Heart left ventricle (tissue), 16 donors: ENCODE results near the gene RNF112. TPM values are rescaled to one million over a fixed set of nuclear protein-coding genes. Genes with fewer than 3 reads are reported as not detected.

Source experiments
- ATAC-seq, 4 donors: fragments of 200-7000 bp; cut with Tn5 transposase; one replicate each; pipeline ENCODE4 v1.9.1; 2020 to 2022; ENCODE audit warnings: moderate library complexity in 4 of 4, mild to moderate bottlenecking in 3 of 4, moderate number of reproducible peaks in 1 of 4
- DNase-seq, 5 donors: peaks; one replicate each; pipeline ENCODE4 v3.0.0-alpha.2; 2020
- H3K27ac ChIP-seq, 12 donors: fragments of 200-600 bp; sonication (generic) in 4 of 12; one replicate each; pipeline versions ENCODE4 v1.5.0 to v1.8.0; 2016 to 2022; ENCODE audit warnings: mild to moderate bottlenecking in 2 of 12
- H3K27me3 ChIP-seq, 9 donors: fragments of 200-600 bp; sonication (generic) in 2 of 9; one replicate each; pipeline versions ENCODE4 v1.5.1 to v1.8.0; 2016 to 2022; ENCODE audit warnings: mild to moderate bottlenecking in 3 of 9
- H3K36me3 ChIP-seq, 9 donors: fragments of 200-600 bp; sonication (generic) in 2 of 9; one replicate each; pipeline versions ENCODE4 v1.5.0 to v1.8.0; 2018 to 2022; ENCODE audit warnings: mild to moderate bottlenecking in 2 of 9
- H3K4me1 ChIP-seq, 12 donors: fragments of 200-600 bp; sonication (generic) in 4 of 12; one replicate each; pipeline versions ENCODE4 v1.5.0 to v1.8.0; 2016 to 2022; ENCODE audit warnings: mild to moderate bottlenecking in 3 of 12
- H3K4me3 ChIP-seq, 12 donors: fragments of 200-600 bp; sonication (generic) in 4 of 12; one replicate each; pipeline versions ENCODE4 v1.5.0 to v1.8.0; 2017 to 2022; ENCODE audit warnings: mild to moderate bottlenecking in 9 of 12, moderate library complexity in 4 of 12
- H3K9me3 ChIP-seq, 12 donors: fragments of 200-600 bp; sonication (generic) in 4 of 12; one replicate each; pipeline versions ENCODE4 v1.5.0 to v1.8.0; 2016 to 2022; ENCODE audit warnings: mild to moderate bottlenecking in 1 of 12
- POLR2A ChIP-seq, 2 donors: fragments of 450-650 bp; IDR thresholded peaks; one replicate each; pipeline ENCODE4 v1.6.1; 2017; ENCODE audit warnings: antibody characterized with exemption in 2 of 2, mild to moderate bottlenecking in 2 of 2, moderate library complexity in 2 of 2
- WGBS, 4 donors: extraction: QIAGEN DNeasy Blood & Tissue Kit in 2 of 4; methylation state at CpG; one replicate each; pipeline versions ENCODE4 v1.1.5 to v1.1.7; 2013 to 2018; 5-methylcytosine and 5-hydroxymethylcytosine counted together
- intact Hi-C, 10 donors: fragments of 100-400 bp; cut with DNase I; formaldehyde crosslinking; loops; one replicate each; pipeline versions ENCODE4 v1.11.1 to v1.14.2; 2022
- polyA plus RNA-seq, 2 donors: library from polyadenylated mRNA; stranded (reverse); fragments of 200-250 nt; gene quantifications; one replicate each; pipeline ENCODE4 v1.2.3, GENCODE V29; 2013
- total RNA-seq, 9 donors: library from RNA; depleted of rRNA in 2 of 9; stranded (reverse); fragments of >200 nt in 2 of 9; fragmentation: NEBNext Ultra II Directional in 3 of 9; extraction: Animal tissue kit (Norgen Biotek cat#: 25700) in 3 of 9; gene quantifications; one replicate each; pipeline versions ENCODE4 v1.1.0 to v1.2.4, GENCODE V29; 2016 to 2023
- TF ChIP-seq, protein P1 (sequence below), 12 donors: fragments of 200-600 bp; sonication (generic) in 4 of 12; IDR thresholded peaks; one replicate each; pipeline versions ENCODE4 v1.5.0 to v1.8.0; 2018 to 2022; ENCODE audit warnings: antibody characterized with exemption in 12 of 12, mild to moderate bottlenecking in 5 of 12
- donor health status: ischemic (EF 13 %, LVEDD 7.1; RV severe dilation, severe dysfunction).
- donor health status: healthy with polysubstance abuse.
- donor health status: DM: no; HTN: yes; CAD: no.
- donor health status: DM: no; HTN: no; CAD: no.
- donor health status: ischemic (EF 25% LVEDD 6.9; RV normal size, moderate dysfunction).
- donor health status: ischemic (EF 25% LVEDD 5.7; RV mildly dilated, moderate dysfunction).
- donor health status: healthy.
- donor health status: DM: yes; HTN: yes; CAD: no.
- donor health status: ischemic (EF 35%, LVEDD 5.7; RV mildly dilated, moderate dysfunction).
- donor health status: nonischemic (EF 11% LVEDD 7.7; RV severe dilation, severe dysfunction).
- donor health status: DM: yes; HTN: yes; CAD: no.
- donor health status: PGD.
- donor health status: ischemic (EF 29% LVEDD 5.4; RV normal size, mild dysfunction).
- donor health status: nonischemic (EF 23%, LVEDD 6.1; RV moderate dilation, normal function).

Gene RNF112
- total and polyA plus RNA-seq, 11 donors = 0.45 to 3.0 (median 1.4) TPM

DNA sequence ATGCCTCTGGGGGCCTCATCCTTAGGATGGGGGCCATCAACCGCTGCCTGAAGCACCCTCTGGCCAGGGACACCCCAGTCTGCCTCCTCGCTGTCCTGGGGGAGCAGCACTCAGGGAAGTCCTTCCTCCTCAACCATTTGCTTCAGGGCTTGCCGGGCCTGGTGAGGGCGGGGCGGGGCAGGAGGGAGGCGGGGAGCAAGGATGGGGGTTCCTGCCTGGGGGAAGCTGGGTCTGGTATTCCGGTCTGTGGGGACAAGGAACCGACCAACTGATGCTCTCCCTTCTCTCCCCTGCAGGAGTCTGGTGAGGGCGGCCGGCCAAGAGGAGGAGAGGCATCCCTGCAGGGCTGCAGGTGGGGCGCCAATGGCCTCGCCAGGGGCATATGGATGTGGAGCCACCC, 2.0 kb downstream of the RNF112 start:
- no peak for DNase-seq
- H3K9me3 ChIP-seq = no peaks in the 10 kb centered on the region
- H3K27ac ChIP-seq = no peak overlapping the region
- no peaks in the 10 kb centered on the region for H3K27me3 ChIP-seq
- no peak for TF ChIP-seq POLR2A (IDR thresholded peaks at IDR 0.05)
- TF ChIP-seq, protein P1, sequence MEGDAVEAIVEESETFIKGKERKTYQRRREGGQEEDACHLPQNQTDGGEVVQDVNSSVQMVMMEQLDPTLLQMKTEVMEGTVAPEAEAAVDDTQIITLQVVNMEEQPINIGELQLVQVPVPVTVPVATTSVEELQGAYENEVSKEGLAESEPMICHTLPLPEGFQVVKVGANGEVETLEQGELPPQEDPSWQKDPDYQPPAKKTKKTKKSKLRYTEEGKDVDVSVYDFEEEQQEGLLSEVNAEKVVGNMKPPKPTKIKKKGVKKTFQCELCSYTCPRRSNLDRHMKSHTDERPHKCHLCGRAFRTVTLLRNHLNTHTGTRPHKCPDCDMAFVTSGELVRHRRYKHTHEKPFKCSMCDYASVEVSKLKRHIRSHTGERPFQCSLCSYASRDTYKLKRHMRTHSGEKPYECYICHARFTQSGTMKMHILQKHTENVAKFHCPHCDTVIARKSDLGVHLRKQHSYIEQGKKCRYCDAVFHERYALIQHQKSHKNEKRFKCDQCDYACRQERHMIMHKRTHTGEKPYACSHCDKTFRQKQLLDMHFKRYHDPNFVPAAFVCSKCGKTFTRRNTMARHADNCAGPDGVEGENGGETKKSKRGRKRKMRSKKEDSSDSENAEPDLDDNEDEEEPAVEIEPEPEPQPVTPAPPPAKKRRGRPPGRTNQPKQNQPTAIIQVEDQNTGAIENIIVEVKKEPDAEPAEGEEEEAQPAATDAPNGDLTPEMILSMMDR (IDR thresholded peaks at IDR 0.05) = no peak
- ATAC-seq = no peak
- H3K4me1 ChIP-seq = peaks cover 0 to 14% (median 0%) of the 10 kb centered on the region in 12 donors
- no peak overlapping the region for H3K4me3 ChIP-seq
- intact Hi-C loops = loop anchor here in 1 of 10 donors (5.0 kb wide), 1 partner anchor 41 kb away; no protein-coding TSS in a partner anchor
- no peaks in the 10 kb centered on the region for H3K36me3 ChIP-seq
- 86 to 95% (median 93%) methylated on average over 11 to 12 of the region's 12 CpGs for WGBS, 4 donors

DNA sequence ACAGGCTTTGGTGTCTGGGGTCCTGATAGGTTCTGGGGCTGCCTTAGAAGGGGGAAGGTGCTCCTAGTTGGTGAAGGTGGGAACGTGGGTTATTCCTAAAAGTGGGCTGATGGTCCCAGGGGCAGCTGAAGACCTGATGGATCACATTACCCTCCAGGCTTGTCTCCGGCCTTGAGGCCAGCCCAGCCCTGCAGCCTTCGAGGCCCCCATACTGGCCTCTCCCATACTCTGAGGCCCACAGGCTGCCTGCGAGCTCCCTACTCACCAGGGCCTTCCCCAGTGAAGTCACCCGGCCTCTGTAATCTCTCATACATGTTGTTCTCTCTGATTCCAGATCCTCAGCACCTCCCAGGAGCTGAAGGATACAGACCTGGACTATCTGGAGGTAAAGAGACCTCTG, 2.7 kb downstream of the RNF112 start:
- Histone ChIP-seq H3K27ac (no peak overlapping the region), H3K9me3 (no peaks in the 10 kb centered on the region), H3K4me3 (no peak overlapping the region), H3K36me3 (no peaks in the 10 kb centered on the region), H3K27me3 (no peaks in the 10 kb centered on the region), H3K4me1 (peaks cover 0 to 14% (median 0%) of the 10 kb centered on the region in 12 donors)
- ATAC-seq (no peak), DNase-seq (no peak)
- intact Hi-C loops = loop anchor here in 1 of 10 donors (5.0 kb wide), 1 partner anchor 41 kb away; no protein-coding TSS in a partner anchor
- no peak for TF ChIP-seq POLR2A (IDR thresholded peaks at IDR 0.05)
- TF ChIP-seq, protein P1 (IDR thresholded peaks at IDR 0.05) = no peak
- WGBS, 4 donors = 78 to 93% (median 89%) methylated on average over 5 of the region's 5 CpGs

DNA sequence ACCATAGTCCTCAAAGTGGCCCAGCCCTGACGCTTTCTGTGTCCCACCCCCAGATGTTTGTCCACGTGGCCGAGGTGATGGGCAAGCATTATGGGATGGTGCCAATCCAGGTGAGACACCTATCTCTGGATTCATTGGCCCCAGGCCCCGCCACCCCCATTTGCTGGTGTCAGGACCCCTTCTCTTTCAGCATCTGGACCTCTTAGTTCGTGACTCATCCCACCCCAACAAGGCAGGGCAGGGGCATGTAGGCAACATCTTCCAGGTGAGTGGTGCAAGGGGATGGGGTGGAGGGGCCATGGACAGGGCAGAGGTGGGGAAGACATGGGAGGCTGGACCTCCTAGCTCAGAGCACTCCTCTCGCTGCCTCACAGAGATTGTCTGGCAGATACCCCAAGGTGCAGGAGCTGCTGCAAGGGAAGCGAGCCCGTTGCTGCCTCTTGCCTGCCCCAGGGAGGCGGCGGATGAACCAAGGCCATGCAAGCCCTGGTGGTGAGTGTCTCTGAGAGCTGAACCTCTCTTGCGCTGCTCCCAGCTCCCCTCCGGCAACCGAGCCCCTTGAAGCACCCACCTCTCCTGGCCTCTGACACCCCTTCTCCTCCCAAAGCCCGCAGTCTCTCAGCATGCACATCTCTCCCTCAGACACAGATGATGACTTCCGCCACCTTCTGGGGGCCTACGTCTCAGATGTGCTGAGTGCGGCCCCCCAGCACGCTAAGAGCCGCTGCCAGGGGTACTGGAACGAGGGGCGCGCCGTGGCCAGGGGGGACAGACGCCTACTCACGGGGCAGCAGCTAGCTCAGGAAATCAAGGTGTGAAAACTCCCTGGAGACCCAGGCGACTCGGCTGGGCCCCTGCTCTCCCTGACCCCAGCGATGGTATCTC, 3.6 kb downstream of the RNF112 start:
- Histone ChIP-seq H3K4me1 (peaks cover 0 to 14% (median 0%) of the 10 kb centered on the region in 12 donors), H3K9me3 (no peaks in the 10 kb centered on the region), H3K4me3 (no peak overlapping the region), H3K27ac (no peak overlapping the region), H3K27me3 (no peaks in the 10 kb centered on the region), H3K36me3 (no peaks in the 10 kb centered on the region)
- ATAC-seq (no peak), DNase-seq (no peak)
- 91 to 93% (median 92%) methylated on average over 14 to 28 of the region's 28 CpGs for WGBS, 4 donors
- intact Hi-C loops = loop anchor here in 1 of 10 donors (5.0 kb wide), 1 partner anchor 42 kb away; no protein-coding TSS in a partner anchor
- TF ChIP-seq, protein P1 (IDR thresholded peaks at IDR 0.05) = no peak
- TF ChIP-seq POLR2A (IDR thresholded peaks at IDR 0.05) = no peak

DNA sequence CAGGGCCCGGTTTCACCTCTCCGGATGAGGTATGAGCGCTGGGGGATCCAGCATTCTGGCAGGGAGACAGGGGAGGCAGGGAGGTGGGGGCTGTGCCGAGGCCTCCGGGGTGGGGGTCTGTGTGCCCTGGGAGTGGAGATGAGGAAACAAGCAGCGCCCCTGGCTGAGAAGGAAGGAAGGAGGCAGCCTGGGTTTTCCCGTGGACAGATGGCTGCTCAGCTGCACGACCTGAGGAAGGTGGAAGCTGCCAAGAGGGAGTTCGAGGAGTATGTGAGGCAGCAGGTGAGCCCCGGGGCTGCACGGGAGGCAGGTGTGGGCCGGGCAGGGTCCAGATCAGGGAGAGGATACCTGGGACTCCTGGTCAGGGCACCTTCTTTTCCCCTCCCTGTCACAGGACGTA, 4.3 kb downstream of the RNF112 start:
- 83 to 89% (median 86%) methylated on average over 11 to 13 of the region's 13 CpGs for WGBS, 4 donors
- ATAC-seq = no peak
- H3K27me3 ChIP-seq = no peaks in the 10 kb centered on the region
- intact Hi-C loops = no loop called here
- peaks cover 0 to 14% (median 0%) of the 10 kb centered on the region in 12 donors for H3K4me1 ChIP-seq
- H3K36me3 ChIP-seq = no peaks in the 10 kb centered on the region
- TF ChIP-seq, protein P1 (IDR thresholded peaks at IDR 0.05) = no peak
- TF ChIP-seq POLR2A (IDR thresholded peaks at IDR 0.05) = no peak
- DNase-seq = no peak
- no peak overlapping the region for H3K4me3 ChIP-seq
- no peak overlapping the region for H3K27ac ChIP-seq
- H3K9me3 ChIP-seq = no peaks in the 10 kb centered on the region
